Astrocyte of the cerebellum (primary cell): ENCODE data around the gene RIPOR3.

Experiments used
- DNase-seq: peaks from one replicate; pipeline ENCODE4 v3.0.0-alpha.2; 2011; ENCODE audit warnings: low read depth
- H3K4me3 ChIP-seq: 2 replicates; pipeline ENCODE4 v1.5.1; 2011; ENCODE audit warnings: mild to moderate bottlenecking, low read depth, low read length, moderate library complexity
- in situ Hi-C: cut with HindIII; loops from 2 replicates; pipeline ENCODE4 v1.10.0; 2017; ENCODE audit warnings: low sequenced_read_pairs
- TF ChIP-seq, protein P1 (sequence below): IDR thresholded peaks from 2 replicates; pipeline ENCODE4 v1.5.1; 2012; ENCODE audit warnings: low read length, low read depth, moderate library complexity, mild to moderate bottlenecking; ENCODE audit errors: missing control alignments

Gene RIPOR3

GRCh38 chr20:50582591-50583234 lies 108.6 kb downstream of the RIPOR3 start:
- H3K4me3 ChIP-seq: no peak overlapping the region
- in situ Hi-C loops: no loop called here
- TF ChIP-seq, protein P1, sequence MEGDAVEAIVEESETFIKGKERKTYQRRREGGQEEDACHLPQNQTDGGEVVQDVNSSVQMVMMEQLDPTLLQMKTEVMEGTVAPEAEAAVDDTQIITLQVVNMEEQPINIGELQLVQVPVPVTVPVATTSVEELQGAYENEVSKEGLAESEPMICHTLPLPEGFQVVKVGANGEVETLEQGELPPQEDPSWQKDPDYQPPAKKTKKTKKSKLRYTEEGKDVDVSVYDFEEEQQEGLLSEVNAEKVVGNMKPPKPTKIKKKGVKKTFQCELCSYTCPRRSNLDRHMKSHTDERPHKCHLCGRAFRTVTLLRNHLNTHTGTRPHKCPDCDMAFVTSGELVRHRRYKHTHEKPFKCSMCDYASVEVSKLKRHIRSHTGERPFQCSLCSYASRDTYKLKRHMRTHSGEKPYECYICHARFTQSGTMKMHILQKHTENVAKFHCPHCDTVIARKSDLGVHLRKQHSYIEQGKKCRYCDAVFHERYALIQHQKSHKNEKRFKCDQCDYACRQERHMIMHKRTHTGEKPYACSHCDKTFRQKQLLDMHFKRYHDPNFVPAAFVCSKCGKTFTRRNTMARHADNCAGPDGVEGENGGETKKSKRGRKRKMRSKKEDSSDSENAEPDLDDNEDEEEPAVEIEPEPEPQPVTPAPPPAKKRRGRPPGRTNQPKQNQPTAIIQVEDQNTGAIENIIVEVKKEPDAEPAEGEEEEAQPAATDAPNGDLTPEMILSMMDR: no peak
- no peak for DNase-seq

DNA sequence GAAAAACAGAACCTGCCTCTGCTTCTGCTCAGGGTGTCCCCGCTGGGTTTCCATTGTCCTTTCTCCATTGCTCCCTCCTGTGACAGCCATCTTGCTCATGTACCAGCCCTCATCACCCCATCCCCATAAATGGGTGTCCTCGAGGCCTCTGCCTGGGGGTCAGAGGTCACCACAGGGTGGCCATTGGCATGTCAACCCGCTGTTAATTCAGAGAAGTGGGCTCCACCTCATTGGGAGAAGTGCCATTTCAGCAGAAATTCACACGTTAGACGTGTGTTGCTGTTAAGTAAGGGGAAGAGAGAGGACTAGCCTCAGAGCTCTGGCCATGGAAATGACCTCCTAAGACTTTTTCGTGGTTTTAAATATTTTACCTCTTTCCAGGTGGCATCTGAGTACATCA lies 109.2 kb downstream of the RIPOR3 start:
- no peak for DNase-seq
- H3K4me3 ChIP-seq: no peak overlapping the region
- TF ChIP-seq, protein P1: no peak
- in situ Hi-C loops: no loop called here

DNA sequence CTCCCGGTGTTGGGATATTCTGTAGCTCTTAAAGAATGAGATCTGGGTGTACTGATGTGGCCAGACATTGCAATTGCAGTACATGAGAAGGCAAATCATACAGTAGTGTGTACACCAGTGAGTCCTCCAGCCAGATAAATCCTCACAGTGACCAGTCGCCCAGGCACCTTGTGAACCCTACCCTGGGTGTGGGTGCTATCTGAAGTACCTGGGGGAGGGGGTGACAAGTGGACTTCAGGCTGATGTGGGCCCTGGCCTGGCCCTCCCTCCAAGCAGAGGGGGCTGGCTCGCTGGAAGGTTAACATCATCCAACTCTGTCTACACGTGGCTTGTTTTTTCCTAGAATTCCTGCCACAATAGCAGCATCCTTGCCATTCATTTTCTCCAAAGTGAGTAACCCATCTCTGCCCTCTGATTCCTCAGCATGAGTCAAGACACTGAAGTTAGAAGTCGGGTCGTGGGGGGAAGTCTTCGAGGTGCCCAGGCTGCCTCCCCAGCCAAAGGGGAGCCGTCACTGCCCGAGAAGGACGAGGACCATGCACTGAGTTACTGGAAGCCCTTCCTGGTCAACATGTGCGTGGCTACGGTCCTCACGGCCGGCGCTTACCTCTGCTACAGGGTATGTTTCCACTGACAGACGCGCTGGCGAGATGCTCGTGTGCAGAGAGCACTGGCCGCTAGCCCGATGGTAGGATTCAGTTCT lies 110.3 kb downstream of the RIPOR3 start:
- TF ChIP-seq, protein P1: no peak
- no peak overlapping the region for H3K4me3 ChIP-seq
- in situ Hi-C loops: no loop called here
- no peak for DNase-seq

DNA sequence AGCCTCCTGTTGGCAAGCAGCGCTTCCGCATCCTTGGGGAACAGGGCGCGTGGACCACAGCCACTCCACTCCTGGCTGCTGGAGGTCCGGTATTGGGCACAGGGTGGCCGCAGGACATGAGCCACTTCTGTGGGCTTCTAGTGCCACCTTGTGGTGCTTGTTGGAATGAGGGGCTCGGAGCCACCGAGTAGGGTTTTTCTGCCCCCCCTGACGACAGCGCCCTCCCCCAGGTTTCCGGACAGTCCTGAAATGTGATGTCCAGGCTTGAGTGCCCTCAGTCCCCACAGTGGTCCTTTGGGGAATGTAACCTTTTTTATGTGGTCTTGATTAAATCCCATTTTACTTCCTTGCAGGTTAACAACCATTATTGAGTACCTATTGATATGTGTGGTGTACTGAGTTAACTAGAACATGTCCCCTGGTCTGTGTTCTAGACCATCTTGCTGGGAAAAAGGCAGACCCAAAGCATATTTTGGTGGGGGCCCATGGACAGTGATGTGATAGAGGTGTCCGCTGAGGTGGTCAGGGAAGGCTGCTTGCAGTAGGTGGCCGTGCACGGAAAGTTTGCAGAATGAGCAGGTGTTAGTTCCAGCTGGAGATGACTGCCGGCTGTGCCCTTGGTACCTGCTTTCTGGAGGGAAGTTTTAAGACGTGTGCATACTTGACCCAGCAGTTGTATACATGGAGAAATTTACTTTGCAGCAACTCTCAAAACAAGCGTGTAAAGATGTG lies 111.2 kb downstream of the RIPOR3 start:
- TF ChIP-seq, protein P1: peak; percentile 73
- DNase-seq: no peak
- H3K4me3 ChIP-seq: no peak overlapping the region
- in situ Hi-C loops: no loop called here

DNA sequence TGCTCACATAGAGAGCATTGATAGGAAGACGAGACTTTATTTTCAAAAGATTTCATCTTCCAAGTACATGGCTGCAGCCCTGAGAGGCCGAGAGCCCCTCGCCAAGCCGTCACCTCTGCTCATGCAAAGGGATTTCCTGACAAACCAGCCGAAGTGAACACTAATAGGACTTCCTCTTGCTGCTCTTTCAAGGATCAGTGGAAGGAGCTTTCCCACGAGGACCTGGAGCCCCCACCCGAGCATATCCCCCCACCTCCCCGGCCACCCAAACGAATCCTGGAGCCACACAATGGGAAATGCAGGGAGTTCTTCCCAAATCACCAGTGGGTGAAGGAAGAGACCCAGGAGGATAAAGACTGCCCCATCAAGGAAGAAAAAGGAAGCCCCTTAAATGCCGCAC lies 111.8 kb downstream of the RIPOR3 start:
- H3K4me3 ChIP-seq: no peak overlapping the region
- no peak for DNase-seq
- TF ChIP-seq, protein P1: no peak
- in situ Hi-C loops: no loop called here

DNA sequence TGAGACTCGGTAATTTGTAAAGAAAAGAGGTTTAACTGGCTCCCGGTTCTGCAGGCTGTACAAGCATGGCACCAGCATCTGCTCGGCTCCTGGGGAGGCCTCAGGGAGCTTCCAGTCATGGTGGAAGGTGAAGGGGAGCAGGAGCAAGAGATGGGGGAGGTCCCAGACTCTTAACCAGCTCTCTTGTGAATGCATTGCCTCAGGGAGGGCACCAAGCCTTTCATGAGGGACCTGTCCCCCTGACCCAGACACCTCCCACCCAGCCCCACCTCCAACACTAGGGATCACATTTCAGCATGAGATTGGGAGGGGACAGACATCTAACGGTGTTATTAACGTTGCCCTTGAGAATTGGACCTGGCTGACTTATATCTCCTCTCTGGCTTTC lies 112.6 kb downstream of the RIPOR3 start:
- DNase-seq: no peak
- in situ Hi-C loops: no loop called here
- TF ChIP-seq, protein P1: no peak
- no peak overlapping the region for H3K4me3 ChIP-seq
